Measurements from ENCODE around the gene ARMC9. TPM values are rescaled to one million over a fixed set of nuclear protein-coding genes. Genes with fewer than 3 reads are reported as not detected.

ARMC9 gene
- total and polyA plus RNA-seq, 2 donors from 2014 or later = 7.3 to 18.2 TPM

DNA sequence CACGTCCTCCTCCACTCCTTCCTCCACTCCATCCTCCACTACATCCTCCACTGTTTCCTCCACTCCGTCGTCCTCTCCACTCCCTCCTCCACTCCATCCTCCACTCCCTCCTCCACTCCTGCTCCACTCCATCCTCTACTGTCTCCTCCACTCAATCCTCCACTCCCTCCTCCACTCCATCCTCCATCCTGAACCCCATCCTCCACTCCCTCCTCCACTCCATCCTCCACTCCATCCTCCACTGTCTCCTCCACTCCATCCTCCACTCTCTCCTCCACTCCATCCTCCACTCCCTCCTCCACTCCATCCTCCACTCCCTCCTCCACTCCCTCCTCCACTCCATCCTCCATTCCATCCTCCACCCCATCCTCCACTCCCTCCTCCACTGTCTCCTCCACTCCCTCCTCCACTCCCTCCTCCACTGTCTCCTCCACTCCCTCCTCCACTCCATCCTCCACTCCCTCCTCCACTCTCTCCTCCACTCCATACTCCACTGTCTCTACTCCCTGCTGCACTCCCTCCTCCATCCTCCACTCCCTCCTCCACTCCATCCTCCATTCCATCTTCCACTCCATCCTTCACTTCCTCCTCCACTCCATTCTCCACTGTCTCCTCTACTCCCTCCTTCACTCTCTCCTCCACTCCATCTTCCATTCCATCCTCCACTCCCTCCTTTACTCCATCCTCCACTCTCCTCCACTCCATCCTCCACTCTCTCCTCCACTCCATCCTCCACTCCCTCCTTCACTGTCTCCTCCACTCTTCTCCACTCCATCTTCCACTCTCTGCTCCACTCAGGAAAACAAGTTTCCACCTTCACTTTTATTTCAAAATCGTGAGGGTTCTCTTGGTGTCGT, 182.8 kb downstream of the ARMC9 start:
- intact Hi-C loops (cut with DNase I) = no loop called here
- Histone ChIP-seq H3K36me3 (ENCODE audit: control insufficient read depth in 2 of 3, insufficient read depth in 3 of 3, low read length in 3 of 3) (no peaks in the 10 kb centered on the region), H3K9ac (ENCODE audit: low read length in 3 of 3) (no peak overlapping the region), H3K27me3 (ENCODE audit: control insufficient read depth, insufficient read depth, low read length) (no peaks in the 10 kb centered on the region), H3K27ac (ENCODE audit: low read depth in 2 of 2, low read length in 2 of 2) (no peak overlapping the region), H3K9me3 (ENCODE audit: control insufficient read depth in 2 of 3, insufficient read depth in 1 of 3, low read length in 3 of 3) (peaks cover 0 to 7% (median 0%) of the 10 kb centered on the region in 3 donors), H3K4me3 (ENCODE audit: low read length in 3 of 3) (no peak overlapping the region), H3K4me1 (ENCODE audit: control insufficient read depth in 2 of 3, insufficient read depth in 2 of 3, low read depth in 1 of 3, low read length in 3 of 3) (no peaks in the 10 kb centered on the region)
- DNase-seq = no peak
- no peak for FAIRE-seq
- TF ChIP-seq, protein P1, sequence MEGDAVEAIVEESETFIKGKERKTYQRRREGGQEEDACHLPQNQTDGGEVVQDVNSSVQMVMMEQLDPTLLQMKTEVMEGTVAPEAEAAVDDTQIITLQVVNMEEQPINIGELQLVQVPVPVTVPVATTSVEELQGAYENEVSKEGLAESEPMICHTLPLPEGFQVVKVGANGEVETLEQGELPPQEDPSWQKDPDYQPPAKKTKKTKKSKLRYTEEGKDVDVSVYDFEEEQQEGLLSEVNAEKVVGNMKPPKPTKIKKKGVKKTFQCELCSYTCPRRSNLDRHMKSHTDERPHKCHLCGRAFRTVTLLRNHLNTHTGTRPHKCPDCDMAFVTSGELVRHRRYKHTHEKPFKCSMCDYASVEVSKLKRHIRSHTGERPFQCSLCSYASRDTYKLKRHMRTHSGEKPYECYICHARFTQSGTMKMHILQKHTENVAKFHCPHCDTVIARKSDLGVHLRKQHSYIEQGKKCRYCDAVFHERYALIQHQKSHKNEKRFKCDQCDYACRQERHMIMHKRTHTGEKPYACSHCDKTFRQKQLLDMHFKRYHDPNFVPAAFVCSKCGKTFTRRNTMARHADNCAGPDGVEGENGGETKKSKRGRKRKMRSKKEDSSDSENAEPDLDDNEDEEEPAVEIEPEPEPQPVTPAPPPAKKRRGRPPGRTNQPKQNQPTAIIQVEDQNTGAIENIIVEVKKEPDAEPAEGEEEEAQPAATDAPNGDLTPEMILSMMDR (IDR thresholded peaks at IDR 0.05; ENCODE audit: borderline replicate concordance, extremely low read depth, insufficient read depth) = no peak

DNA sequence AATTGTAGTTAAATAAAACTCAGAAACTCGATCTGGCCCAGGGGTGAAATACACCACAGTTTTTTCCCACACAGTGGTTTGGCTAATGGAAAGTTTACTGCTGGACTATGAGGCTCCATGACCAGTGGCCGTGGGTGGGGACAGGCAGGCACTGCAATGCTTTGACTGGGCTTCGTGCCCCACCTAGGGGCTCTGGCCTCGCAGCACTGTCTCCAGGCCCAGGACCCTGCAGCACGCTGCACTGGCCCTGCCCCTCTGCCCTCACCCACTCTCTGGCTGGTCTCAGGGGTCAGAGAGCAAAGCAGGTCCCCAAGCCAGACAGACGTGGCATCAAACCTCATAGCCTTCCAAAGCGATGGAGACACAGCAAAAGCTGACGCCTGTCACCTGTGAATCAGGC, 183.7 kb downstream of the ARMC9 start:
- no peak overlapping the region for H3K4me3 ChIP-seq (ENCODE audit: low read length in 3 of 3)
- H3K9ac ChIP-seq (ENCODE audit: low read length in 3 of 3) = no peak overlapping the region
- intact Hi-C loops (cut with DNase I) = no loop called here
- TF ChIP-seq, protein P1 (IDR thresholded peaks at IDR 0.05; ENCODE audit: borderline replicate concordance, extremely low read depth, insufficient read depth) = no peak
- no peaks in the 10 kb centered on the region for H3K36me3 ChIP-seq (ENCODE audit: control insufficient read depth in 2 of 3, insufficient read depth in 3 of 3, low read length in 3 of 3)
- H3K4me1 ChIP-seq (ENCODE audit: control insufficient read depth in 2 of 3, insufficient read depth in 2 of 3, low read depth in 1 of 3, low read length in 3 of 3) = no peaks in the 10 kb centered on the region
- H3K27me3 ChIP-seq (ENCODE audit: control insufficient read depth, insufficient read depth, low read length) = no peaks in the 10 kb centered on the region
- DNase-seq = no peak
- H3K27ac ChIP-seq (ENCODE audit: low read depth in 2 of 2, low read length in 2 of 2) = no peak overlapping the region
- no peak for FAIRE-seq
- peaks cover 0 to 7% (median 0%) of the 10 kb centered on the region in 3 donors for H3K9me3 ChIP-seq (ENCODE audit: control insufficient read depth in 2 of 3, insufficient read depth in 1 of 3, low read length in 3 of 3)

DNA sequence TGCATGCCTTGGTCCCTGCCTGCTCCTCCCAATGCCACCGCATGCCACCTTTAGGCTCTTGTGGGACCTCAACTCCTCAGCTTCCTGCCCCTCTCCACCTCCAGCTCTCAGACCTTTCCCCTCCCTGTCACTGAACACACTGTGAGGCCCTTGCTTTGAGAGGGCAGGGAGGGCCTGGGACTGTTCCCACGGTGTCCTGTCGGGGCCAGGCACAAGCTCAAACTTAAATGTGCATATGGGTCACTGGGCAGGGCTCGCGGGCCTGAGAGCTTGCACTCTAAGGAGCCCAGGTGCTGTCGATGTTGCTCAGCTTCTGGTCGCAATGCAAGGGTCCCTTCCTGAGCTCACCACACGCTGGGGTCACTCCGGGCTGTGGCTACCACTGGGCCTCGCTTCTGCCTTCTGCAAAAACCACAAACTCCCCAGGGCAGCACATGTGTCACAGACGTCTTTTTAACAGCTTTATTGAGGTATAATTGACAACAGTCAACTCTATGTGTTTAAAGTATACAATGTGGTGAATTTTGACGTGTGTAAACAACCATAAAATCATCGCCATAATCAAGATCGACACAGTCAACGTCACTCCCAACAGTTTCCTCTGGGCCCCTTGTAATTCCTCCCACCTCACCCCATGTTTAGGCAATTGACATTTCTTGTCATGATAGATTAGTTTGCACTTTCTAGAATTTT, 185.1 kb downstream of the ARMC9 start:
- no peak for DNase-seq
- peaks cover 0 to 7% (median 0%) of the 10 kb centered on the region in 3 donors for H3K9me3 ChIP-seq (ENCODE audit: control insufficient read depth in 2 of 3, insufficient read depth in 1 of 3, low read length in 3 of 3)
- H3K4me3 ChIP-seq (ENCODE audit: low read length in 3 of 3) = no peak overlapping the region
- H3K27me3 ChIP-seq (ENCODE audit: control insufficient read depth, insufficient read depth, low read length) = no peaks in the 10 kb centered on the region
- no peaks in the 10 kb centered on the region for H3K36me3 ChIP-seq (ENCODE audit: control insufficient read depth in 2 of 3, insufficient read depth in 3 of 3, low read length in 3 of 3)
- intact Hi-C loops (cut with DNase I) = no loop called here
- H3K4me1 ChIP-seq (ENCODE audit: control insufficient read depth in 2 of 3, insufficient read depth in 2 of 3, low read depth in 1 of 3, low read length in 3 of 3) = no peaks in the 10 kb centered on the region
- H3K9ac ChIP-seq (ENCODE audit: low read length in 3 of 3) = no peak overlapping the region
- H3K27ac ChIP-seq (ENCODE audit: low read depth in 2 of 2, low read length in 2 of 2) = no peak overlapping the region
- FAIRE-seq = no peak
- TF ChIP-seq, protein P1 (IDR thresholded peaks at IDR 0.05; ENCODE audit: borderline replicate concordance, extremely low read depth, insufficient read depth) = no peak
